Muscle layer of colon (tissue), 2 donors: ENCODE measurements around the gene ASCC1.

Experiments used
- H3K27ac ChIP-seq: one replicate; pipeline ENCODE4 v1.7.0; 2013; ENCODE audit warnings: low read depth, mild to moderate bottlenecking, low read length, moderate library complexity
- H3K27me3 ChIP-seq, 2 donors: one replicate each; pipeline ENCODE4 v1.7.0; 2013; ENCODE audit warnings: low read length in 2 of 2, mild to moderate bottlenecking in 2 of 2; ENCODE audit not compliant: insufficient read depth in 2 of 2, control insufficient read depth in 1 of 2
- H3K36me3 ChIP-seq: one replicate; pipeline ENCODE4 v1.7.0; 2013; ENCODE audit warnings: mild to moderate bottlenecking, low read length; ENCODE audit not compliant: insufficient read depth
- H3K4me1 ChIP-seq: one replicate; pipeline ENCODE4 v1.7.0; 2013; ENCODE audit warnings: mild to moderate bottlenecking, low read length; ENCODE audit not compliant: insufficient read depth
- H3K4me3 ChIP-seq, 2 donors: one replicate each; pipeline ENCODE4 v1.7.0; 2013; ENCODE audit warnings: low read length in 2 of 2, low read depth in 1 of 2, mild to moderate bottlenecking in 1 of 2, moderate library complexity in 1 of 2
- H3K9ac ChIP-seq: one replicate; pipeline ENCODE4 v1.7.0; 2013; ENCODE audit warnings: low read length
- H3K9me3 ChIP-seq: one replicate; pipeline ENCODE4 v1.7.0; 2013; ENCODE audit warnings: mild to moderate bottlenecking, low read length
- donor health status: abdominal sarcoma.
- donor health status: Adenocarcinoma of cecum.

ASCC1 gene

GRCh38 chr10:72215611-72216549 is at the start of gene ASCC1, which contains the start of gene ANAPC16:
Gene ASCC1, minus strand, starts transcription at chr10:72216276. Its CDS starts 2,978 bp downstream, at chr10:72213298.
Gene ANAPC16, plus strand, starts transcription at chr10:72216012. Its CDS starts 7,903 bp downstream, at chr10:72223915.
- H3K4me1 ChIP-seq = peaks cover 28% of the 10 kb centered on the region
- H3K27ac ChIP-seq = peak within 1 kb of the TSS; percentile 84
- H3K4me3 ChIP-seq = peak within 1 kb of the TSS; percentile 85 to 98

DNA sequence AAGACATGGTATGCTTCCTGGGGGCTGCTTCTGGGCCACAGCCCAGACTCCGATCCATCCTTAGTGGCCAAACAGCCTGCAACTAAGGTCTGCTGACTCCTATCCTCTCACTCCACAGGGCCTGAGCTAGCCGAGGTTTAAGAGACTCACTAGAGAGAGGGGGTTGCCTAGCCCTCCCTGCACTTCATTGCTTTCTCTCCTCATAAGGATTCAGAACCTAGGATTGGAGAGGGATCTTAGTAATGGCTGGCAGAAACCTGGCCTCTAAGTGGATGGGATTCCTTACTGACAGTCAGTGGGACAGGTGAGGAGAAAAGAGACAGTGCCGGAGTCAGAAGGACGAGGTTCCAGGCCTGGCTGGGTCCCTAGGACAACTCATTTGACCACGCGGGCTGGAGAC is 49.4 kb upstream of the ASCC1 start:
- H3K9me3 ChIP-seq = no peaks in the 10 kb centered on the region

More at GRCh38 chr10:72215611-72216549, at the start of gene ASCC1, which contains the start of gene ANAPC16:
- H3K27me3 ChIP-seq = no peaks in the 10 kb centered on the region
- H3K9ac ChIP-seq = peak within 1 kb of the TSS; percentile 98
- H3K9me3 ChIP-seq = no peaks in the 10 kb centered on the region
- peaks cover 8% of the 10 kb centered on the region for H3K36me3 ChIP-seq

DNA sequence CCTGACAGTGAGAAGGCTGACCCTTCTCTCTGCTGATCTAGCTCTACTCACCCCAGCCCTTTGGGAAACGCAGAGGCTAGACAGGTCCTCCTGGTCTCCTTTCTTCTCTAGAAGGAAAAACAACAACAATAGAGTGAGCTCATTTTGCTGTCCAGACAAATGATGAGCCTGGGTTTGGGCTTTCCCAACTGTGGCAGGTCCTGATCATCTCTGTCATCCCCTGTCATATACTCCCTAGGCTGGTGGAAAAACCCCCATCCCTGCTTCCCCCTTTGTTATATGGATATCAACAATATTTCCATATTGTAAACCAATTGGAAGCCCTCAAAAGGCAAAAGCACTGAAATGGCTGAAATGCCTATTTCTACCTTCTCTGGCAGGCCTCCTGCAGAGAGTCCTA is 48.5 kb upstream of the ASCC1 start:
- Histone ChIP-seq H3K27me3 (no peaks in the 10 kb centered on the region), H3K4me3 (no peak overlapping the region), H3K27ac (no peak overlapping the region), H3K9me3 (no peaks in the 10 kb centered on the region), H3K36me3 (no peaks in the 10 kb centered on the region), H3K4me1 (peaks cover 18% of the 10 kb centered on the region), H3K9ac (no peak overlapping the region)

More for the DNA sequence above, 49.4 kb upstream of the ASCC1 start:
- Histone ChIP-seq H3K36me3 (no peaks in the 10 kb centered on the region), H3K9ac (no peak overlapping the region), H3K27ac (no peak overlapping the region), H3K4me1 (peaks cover 8% of the 10 kb centered on the region), H3K4me3 (no peak overlapping the region), H3K27me3 (no peaks in the 10 kb centered on the region)

- no peaks in the 10 kb centered on the region for H3K9me3 ChIP-seq
- H3K4me3 ChIP-seq = no peak overlapping the region
- H3K4me1 ChIP-seq = peaks cover 22% of the 10 kb centered on the region
- no peak overlapping the region for H3K27ac ChIP-seq
- no peaks in the 10 kb centered on the region for H3K27me3 ChIP-seq
- H3K36me3 ChIP-seq = no peaks in the 10 kb centered on the region
- H3K9ac ChIP-seq = no peak overlapping the region
Observed at GRCh38 chr10:72263613-72264241, 47.7 kb upstream of the ASCC1 start.

DNA sequence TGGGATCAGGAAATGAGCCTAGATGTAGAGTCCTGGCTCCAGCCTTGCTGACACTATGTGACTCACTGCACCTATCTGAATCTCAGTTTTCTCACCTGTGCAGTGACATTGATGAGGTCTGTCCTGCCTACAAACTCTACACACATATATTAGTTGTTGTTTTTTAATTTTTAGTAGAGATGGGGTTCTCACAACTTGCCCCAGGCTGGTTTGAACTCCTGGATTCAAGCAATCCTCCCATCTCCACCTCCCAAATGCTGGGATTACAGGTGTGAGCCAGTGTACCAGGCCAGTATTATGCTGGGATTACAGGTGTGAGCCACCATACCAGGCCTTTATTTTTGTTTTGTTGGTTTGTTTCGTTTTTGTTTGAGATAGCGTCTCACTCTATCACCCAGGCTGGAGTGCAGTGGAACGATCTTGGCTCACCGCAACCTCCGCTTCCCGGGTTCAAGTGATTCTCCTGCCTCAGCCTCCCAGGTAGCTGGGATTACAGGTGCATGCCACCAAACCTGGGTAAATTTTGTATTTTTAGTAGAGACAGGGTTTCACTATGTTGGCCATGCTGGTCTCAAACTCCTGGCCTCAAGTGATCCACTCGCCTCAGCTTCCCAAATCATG is 45.8 kb upstream of the ASCC1 start:
- Histone ChIP-seq H3K36me3 (no peaks in the 10 kb centered on the region), H3K27me3 (no peaks in the 10 kb centered on the region), H3K4me1 (peaks cover 22% of the 10 kb centered on the region), H3K27ac (peak overlapping the region; percentile 88), H3K9ac (no peak overlapping the region), H3K4me3 (no peak overlapping the region), H3K9me3 (no peaks in the 10 kb centered on the region)

- no peaks in the 10 kb centered on the region for H3K9me3 ChIP-seq
- peak overlapping the region; percentile 63 for H3K9ac ChIP-seq
- H3K36me3 ChIP-seq = no peaks in the 10 kb centered on the region
- H3K27me3 ChIP-seq = no peaks in the 10 kb centered on the region
- peaks cover 24% of the 10 kb centered on the region for H3K4me1 ChIP-seq
- H3K4me3 ChIP-seq = peak overlapping the region; percentile 51 to 82
- peak overlapping the region; percentile 88 for H3K27ac ChIP-seq
Observed at GRCh38 chr10:72260976-72261783, 45.1 kb upstream of the ASCC1 start.

DNA sequence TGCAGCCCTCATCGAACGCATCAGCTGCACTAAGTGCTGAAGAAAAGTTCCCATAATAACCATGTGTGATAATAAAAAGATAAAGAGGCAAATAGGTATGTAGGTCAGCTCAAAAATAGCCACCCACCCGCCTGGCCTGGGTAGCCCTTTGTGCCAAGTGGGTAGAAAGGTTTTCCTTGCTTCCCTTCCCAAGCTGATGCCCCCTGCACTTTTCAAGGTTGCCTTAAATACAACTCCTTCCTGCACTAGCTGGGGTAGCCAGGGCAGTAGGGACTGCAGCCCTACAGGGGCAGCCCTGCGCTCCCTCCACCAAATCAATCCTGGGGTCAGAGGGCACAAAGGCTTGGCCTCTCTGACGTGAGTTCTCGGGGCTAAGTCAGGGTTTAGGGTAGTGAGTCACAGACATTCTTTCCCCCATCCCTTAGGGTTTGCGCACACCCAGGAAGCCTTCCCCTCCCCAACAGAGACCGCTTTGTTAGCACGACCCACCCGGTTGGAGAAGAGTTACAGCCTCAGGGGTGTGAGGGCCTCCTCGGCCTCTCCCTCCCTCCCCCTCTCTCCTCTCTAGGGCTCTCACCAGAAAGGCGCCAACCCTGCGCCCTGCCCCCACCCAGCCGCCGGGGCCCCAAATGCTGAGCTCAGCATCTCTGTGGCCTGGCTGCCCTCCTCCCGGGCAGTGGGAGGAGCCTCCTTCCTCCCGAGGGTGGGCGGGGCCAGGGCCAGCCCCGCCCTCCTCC is 44.3 kb upstream of the ASCC1 start:
- H3K27ac ChIP-seq = peak overlapping the region; percentile 88
- H3K9me3 ChIP-seq = no peaks in the 10 kb centered on the region
- no peaks in the 10 kb centered on the region for H3K27me3 ChIP-seq
- peak overlapping the region; percentile 63 for H3K9ac ChIP-seq
- H3K4me3 ChIP-seq = peak overlapping the region; percentile 51 to 82
- H3K4me1 ChIP-seq = peaks cover 32% of the 10 kb centered on the region
- no peaks in the 10 kb centered on the region for H3K36me3 ChIP-seq

DNA sequence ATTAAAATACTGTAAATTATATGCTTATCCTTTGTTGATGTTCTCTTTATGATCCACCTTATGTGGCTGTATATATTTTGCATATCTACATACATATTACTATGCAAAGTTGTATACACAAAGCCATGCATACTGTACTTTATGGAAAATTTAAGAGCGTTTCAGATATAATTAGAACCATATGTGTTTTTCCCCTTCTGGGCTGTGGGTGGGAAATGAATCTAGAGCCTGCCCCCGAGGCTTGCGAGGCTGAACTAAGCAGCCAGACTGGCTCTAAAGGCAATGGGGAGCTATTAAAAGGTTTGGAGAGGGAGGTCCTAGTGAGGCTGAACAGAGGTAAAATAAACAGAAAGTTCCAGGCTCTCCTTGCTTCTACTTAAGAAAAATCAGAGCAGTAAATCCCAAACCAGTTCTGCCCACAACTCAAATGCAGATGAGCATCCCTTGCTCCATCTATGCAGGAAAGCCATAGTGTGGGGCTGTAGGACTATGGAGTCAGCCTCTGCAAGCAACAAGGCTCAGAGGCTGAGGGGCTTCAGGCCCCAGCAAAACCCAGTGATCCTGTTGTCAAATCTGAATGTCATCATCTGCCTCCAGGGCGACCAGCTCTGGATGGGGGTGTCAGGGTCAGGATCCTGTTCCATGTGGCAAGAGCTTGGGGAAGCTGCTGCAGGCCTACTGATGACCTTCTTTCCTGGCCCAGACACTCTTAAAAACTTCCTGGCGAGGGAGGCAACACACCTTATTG is 43.6 kb upstream of the ASCC1 start:
- peaks cover 39% of the 10 kb centered on the region for H3K4me1 ChIP-seq
- H3K27me3 ChIP-seq = no peaks in the 10 kb centered on the region
- H3K36me3 ChIP-seq = no peaks in the 10 kb centered on the region
- no peaks in the 10 kb centered on the region for H3K9me3 ChIP-seq
- no peak overlapping the region for H3K9ac ChIP-seq
- peak overlapping the region; percentile 88 for H3K27ac ChIP-seq
- no peak overlapping the region for H3K4me3 ChIP-seq

GRCh38 chr10:72258617-72259016 is 42.5 kb upstream of the ASCC1 start:
- Histone ChIP-seq H3K27me3 (no peaks in the 10 kb centered on the region), H3K9ac (no peak overlapping the region), H3K9me3 (no peaks in the 10 kb centered on the region), H3K27ac (peak overlapping the region; percentile 49), H3K4me3 (no peak overlapping the region), H3K36me3 (no peaks in the 10 kb centered on the region), H3K4me1 (peaks cover 49% of the 10 kb centered on the region)
